Cardiac septum (tissue), 1 donor: Measurements from ENCODE around the gene CXCL17. TPM values are rescaled to one million over a fixed set of nuclear protein-coding genes. Genes with fewer than 3 reads are reported as not detected.
"Not testable (repeated sequence)": the region's sequence is repeated elsewhere in the genome, so short reads cannot be mapped to it uniquely, and the experiment has no call there.

ENCODE experiments used
- DNase-seq: peaks from one replicate; pipeline ENCODE4 v3.0.0-alpha.2; 2020; ENCODE audit warnings: low spot score
- intact Hi-C: fragments of 100-400 bp; cut with DNase I; formaldehyde crosslinking; loops from one replicate; pipeline ENCODE4 v1.14.0; 2022
- total RNA-seq: library from RNA; stranded (reverse); fragmentation: NEBNext Ultra II Directional; extraction: Animal tissue kit (Norgen Biotek cat#: 25700); gene quantifications from one replicate; pipeline ENCODE4 v1.2.1, GENCODE V29; 2021
- donor health status: DM: no; HTN: no; CAD: no.

The CXCL17 gene
- total RNA-seq, 1 donor from 2014 or later = not detected

- intact Hi-C loops = no loop called here
- no peak for DNase-seq
Observed at GRCh38 chr19:42467183-42467760, 24.5 kb upstream of the CXCL17 start.

DNA sequence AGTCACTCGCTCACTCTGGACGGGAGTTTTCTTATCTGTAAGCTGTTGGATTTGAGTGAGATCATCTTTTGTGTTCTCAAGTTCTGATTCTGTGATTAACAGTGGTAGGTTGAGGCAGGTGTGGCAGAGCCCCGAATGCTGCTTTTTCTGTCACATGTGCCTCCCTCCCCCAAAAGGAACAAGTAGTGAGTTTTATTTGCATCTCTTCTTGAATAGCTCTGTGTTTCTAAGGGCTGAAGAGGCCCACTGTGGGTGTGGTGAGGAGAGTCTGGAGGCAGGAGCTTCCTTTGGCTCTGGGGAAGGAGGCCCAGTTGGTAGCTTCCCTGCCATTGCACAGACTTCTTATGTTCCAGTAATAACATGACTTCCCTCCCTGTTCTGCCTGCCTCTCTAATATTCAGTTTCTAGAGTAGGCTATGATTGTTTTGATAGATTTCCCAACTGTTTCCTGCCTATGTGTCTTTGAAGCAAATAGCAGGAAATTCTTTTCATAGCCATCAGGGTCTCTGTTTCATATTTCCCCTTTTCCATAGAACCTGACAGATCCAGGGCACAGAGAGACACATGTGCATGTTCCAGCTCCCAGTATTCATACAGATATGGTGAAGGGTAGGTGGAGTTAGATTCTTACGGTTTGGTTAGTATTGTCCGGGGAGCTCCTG is 23.9 kb upstream of the CXCL17 start:
- DNase-seq = no peak
- intact Hi-C loops = no loop called here

DNA sequence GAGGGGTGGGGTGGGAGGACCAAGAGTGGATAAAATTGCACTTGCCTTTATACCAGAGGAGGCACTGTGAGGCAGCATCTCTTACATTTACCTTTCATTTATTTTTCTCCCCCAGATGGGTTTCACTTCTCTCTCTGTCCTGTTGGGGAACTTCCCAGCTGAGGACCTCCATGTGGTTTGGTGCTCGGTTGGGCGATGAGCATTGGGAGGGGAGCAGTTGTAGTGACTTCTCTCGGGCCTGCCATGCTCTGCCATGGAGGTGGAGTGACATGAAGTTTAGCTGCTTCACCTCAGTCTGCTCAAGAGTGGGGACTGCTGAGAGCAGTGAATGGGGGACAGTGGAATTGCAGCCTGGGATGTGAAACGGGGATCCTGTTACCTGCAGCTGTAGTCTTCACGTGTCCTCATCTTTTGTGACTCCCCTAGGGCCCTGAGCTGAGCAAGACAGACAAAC is 23.1 kb upstream of the CXCL17 start:
- intact Hi-C loops = no loop called here
- DNase-seq = no peak

GRCh38 chr19:42461700-42462324 is 19.1 kb upstream of the CXCL17 start:
- intact Hi-C loops = no loop called here
- DNase-seq = no peak

GRCh38 chr19:42461231-42461630 is 18.5 kb upstream of the CXCL17 start:
- intact Hi-C loops, DNase-seq: not testable (repeated sequence)

DNA sequence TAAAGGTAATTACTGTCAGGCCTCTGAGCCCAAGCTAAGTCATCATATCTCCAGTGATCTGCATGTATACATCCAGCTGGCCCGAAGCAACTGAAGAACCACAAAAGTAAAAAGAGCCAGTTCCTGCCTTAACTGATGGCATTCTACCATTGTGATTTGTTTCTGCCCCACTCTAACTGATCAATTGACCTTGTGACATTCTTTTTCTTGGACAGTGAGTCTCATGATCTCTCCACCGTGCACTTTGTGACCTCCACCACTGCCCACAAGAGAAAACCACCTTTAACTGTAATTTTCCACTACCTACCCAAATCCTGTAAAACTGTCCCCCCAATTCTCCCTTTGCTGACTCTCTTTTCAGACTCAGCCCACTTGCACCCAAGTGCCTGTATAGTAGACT is 17.2 kb upstream of the CXCL17 start:
- intact Hi-C loops = no loop called here

DNA sequence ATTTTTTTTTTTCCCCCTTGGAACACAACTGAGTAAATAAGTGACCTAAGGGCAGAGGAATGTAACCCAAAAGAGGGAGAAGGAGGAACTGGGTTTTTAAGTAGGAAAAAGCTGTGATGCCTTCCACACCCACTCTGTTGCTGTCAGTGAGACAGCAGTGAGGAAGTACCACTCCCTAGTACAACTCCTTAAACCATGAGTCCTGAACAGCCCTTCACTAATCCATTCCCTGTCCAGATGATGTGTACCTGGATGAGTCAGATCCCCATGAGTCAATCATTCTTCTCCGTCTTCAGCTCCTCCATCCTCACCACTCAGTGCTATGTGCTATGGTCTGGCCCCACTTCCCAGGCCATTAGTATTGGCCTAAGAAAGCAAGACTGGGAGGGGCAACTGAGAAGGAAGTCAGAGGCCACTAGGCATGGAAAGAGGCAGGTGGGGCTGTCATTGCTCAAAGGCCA is 12.9 kb upstream of the CXCL17 start:
- no peak for DNase-seq
- intact Hi-C loops = no loop called here

More for the DNA sequence above, 17.2 kb upstream of the CXCL17 start:
- DNase-seq = no peak

GRCh38 chr19:42455086-42455485 is 12.3 kb upstream of the CXCL17 start:
- DNase-seq = no peak
- intact Hi-C loops = no loop called here

DNA sequence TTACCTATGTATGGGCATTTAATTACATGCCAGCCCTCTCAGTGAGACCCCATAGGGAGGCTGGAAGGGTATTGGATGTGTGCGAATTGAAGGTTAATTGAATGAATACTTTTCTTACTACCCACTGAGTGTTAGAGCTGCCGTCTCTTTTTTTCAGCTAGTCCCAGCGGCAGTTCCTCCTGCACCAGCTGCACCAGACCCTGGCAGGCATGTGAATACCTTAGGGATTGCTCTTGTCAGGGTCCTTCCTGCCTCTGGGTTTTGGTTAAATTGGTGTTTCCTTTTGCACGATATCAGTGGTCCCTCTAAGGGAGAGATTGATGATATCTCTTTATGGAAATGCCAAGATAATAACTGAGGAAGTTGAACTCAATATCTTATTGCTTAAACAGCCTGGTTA is 9.8 kb upstream of the CXCL17 start:
- no peak for DNase-seq
- intact Hi-C loops = no loop called here

- DNase-seq = peak; percentile 89
- intact Hi-C loops = loop anchor here (2.0 kb wide), 1 partner anchor 78 kb away; the partner anchor contains the start of gene CEACAM1
Observed at GRCh38 chr19:42450314-42450934, 7.7 kb upstream of the CXCL17 start.

GRCh38 chr19:42448306-42448705 is 5.6 kb upstream of the CXCL17 start:
- intact Hi-C loops, DNase-seq: not testable (repeated sequence)

- DNase-seq = no peak
- intact Hi-C loops = no loop called here
Observed at GRCh38 chr19:42445948-42446347, 3.2 kb upstream of the CXCL17 start.

GRCh38 chr19:42443944-42444398 is 1.2 kb upstream of the CXCL17 start:
- DNase-seq = no peak
- intact Hi-C loops = no loop called here

DNA sequence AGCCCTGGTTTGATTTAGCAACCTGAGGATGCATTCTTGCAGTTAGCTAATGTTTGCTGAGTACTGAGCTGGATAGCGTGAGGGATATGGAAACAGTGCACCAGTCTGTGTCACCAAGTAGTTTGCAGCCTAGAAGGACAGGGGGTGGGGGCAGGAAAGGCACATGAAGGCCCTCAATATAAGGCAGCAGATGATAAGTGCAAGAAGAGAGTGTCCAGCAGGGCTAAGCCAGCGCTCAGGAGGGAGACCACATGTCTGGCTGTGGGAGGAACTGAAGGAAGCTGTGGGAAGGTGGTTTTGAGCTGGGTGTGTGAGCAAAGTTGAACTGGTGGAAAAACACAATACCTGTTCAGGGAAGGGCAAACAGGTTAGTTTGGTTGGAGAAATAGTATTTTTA is 1.7 kb downstream of the CXCL17 start:
- no peak for DNase-seq
- intact Hi-C loops = no loop called here

DNA sequence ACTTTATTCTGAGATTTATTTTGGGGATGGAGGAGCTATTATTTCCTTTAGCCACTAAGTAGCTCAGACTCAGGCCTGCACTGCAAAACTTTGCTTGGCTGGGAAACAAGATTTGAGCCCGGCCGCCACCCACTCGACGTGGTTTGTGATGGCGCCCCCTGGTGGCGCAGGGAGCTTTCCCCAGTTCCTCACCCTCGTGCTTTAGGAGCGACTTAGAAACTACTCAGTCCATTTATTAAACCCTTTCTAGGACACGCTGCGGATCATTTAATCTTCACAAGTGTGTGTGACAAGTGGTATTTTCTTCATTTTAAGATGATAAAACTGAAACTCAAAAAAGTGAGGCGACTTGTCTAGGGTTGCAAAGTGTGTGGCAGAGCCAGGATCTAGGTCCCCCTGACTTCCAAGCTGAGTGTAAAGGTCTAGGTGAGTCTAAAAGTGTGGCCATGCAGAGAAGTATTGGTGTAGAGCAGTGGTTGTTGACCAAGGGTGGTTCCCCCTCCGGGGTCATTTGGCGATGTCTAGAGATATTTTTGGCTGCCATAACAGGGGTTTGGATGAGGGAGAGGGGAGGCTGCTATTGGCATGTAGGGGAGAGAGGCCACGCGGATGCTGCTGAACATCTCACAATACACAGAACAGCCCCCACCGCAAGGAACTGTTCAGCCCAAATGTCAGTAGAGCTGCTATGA is 2.2 kb downstream of the CXCL17 start:
- intact Hi-C loops = no loop called here
- peak; percentile 88 for DNase-seq

DNA sequence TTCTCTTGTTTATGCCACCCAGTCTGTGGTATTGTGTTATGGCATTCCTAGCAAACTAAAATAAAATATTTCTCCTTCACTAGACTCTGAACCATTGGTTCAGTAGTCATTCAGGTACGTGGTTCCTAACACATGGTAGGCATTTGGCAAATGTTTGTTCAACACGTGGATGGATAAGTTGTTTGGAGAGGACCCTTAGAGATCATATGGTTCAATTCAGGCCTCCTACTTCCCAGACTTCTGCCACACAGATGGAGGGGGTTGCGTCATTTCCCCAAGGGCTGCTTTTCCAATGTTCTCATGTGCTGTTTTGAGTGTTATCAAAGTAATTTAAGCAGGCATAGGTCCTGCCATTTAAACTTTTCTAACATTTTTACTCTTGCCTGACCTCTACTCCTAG is 6.7 kb downstream of the CXCL17 start:
- intact Hi-C loops = no loop called here
- DNase-seq = no peak

DNA sequence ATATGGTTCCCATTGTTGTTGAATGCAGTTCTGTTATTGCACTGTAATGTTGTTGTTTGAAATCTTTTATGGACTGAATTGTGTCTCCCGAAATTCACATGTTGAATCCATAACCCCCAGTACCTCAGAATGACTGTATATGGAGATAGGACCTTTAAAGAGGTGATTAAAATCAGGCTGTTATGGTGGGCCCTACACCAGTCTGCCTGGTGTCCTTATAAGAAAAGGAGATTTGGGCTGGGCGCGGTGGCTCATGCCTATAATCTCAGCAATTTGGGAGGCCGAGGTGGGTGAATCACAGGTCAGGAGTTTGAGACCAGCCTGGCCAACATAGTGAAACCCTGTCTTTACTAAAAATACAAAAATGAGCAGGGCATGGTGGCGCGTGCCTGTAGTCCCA is 7.4 kb downstream of the CXCL17 start:
- DNase-seq = no peak
- intact Hi-C loops = loop anchor here (1.0 kb wide), 1 partner anchor 33 kb away; no protein-coding TSS in a partner anchor

DNA sequence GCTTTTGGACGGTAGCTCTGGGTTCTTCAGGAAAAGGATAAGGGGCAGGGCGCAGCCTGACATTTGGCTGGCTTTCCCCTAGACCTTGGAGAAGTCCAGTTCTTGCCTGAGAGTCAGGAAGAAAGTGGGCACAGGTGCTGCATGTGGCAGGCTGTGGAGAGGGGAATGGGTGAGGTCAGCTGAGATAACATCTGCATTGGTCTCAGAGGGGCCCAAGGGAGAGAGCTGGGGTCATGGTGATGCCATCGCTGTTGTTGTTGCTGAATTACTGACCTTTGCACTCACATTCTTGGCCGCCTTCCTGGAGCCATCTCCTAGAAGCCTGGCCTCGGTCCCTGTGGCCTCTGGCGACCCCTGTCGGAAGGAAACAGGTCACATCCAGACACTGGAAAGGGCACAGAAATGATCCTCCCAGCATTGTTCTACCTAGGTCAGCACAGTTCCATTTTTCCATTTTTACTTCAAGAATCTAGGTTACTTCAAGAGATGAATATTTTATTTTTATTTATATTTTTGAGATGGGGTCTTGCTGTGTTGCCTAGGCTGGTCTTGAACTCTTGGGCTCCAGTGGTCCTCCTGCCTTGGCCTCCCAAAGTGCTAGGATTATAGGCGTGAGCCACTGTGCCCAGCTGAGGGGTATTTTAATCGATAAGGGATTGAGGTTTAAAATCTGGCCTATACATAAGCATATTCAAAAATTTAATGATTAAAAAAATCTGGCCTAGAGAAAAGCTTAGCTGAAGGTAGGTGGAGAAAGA is 9.1 kb downstream of the CXCL17 start:
- peak; percentile 93 for DNase-seq
- intact Hi-C loops = no loop called here

GRCh38 chr19:42431486-42431885 is 11.3 kb downstream of the CXCL17 start:
- intact Hi-C loops = no loop called here

More at GRCh38 chr19:42431486-42431885, 11.3 kb downstream of the CXCL17 start:
- no peak for DNase-seq
